K562 (cell line): ENCODE measurements around the gene COL23A1. TPM values are rescaled to one million over a fixed set of nuclear protein-coding genes. Genes with fewer than 3 reads are reported as not detected.
A peak's percentile ranks its signal among the peaks of the same experiment; 100 is the strongest.

Experiments
- ATAC-seq: fragments of 200-7000 bp; cut with Tn5 transposase; 3 replicates; pipeline ENCODE4 v1.9.1; 2020; ENCODE audit warnings: moderate library complexity
- BruUV-seq: library from RNA; stranded (reverse); fragments of 400-500 nt; replicated peaks from 2 replicates; lab custom pipeline; 2021; lab: Mats Ljungman, UMichigan
- CTCF ChIA-PET: fragments of 300-600 bp; formaldehyde crosslinking; extraction: SDS; loops from one replicate; lab custom pipeline; 2021; ENCODE audit warnings: low intra/inter-chr PET ratio; lab: Yijun Ruan, JAX
- POLR2A ChIA-PET: fragments of 300-600, 350-650 bp; sonication (Branson Sonifier 250); formaldehyde crosslinking; extraction: SDS; loops from one replicate; lab custom pipeline; 2021; ENCODE audit warnings: antibody characterized with exemption, inconsistent platforms; lab: Yijun Ruan, JAX
- DNase-seq, 4 experiments: peaks; one replicate each; pipeline versions ENCODE4 v3.0.0 to v3.0.0-alpha.2; 2011 to 2018; ENCODE audit warnings: low spot score in 3 of 4, mixed read lengths in 3 of 4; ENCODE audit errors: extremely low read depth in 1 of 4
- FAIRE-seq: peaks from 2 replicates; lab custom pipeline; 2011; peaks lifted over from hg19 to GRCh38; lab: Jason Lieb, UNC
- H2AFZ ChIP-seq: 2 replicates; pipeline ENCODE4 v1.6.0; 2011; ENCODE audit warnings: low read depth, low read length, control low read depth, inconsistent platforms
- H3K27ac ChIP-seq: fragments of 200-600 bp; 3 replicates; pipeline ENCODE4 v1.8.0; 2011; ENCODE audit warnings: low read depth, mild to moderate bottlenecking, control low read depth, inconsistent platforms, low read length, moderate library complexity, mixed read lengths; ENCODE audit errors: extremely low read depth
- H3K27me3 ChIP-seq, 2 experiments: fragments of 300-600 bp in 1 of 2; 2 replicates in 1 of 2; 3 replicates in 1 of 2; pipeline versions ENCODE4 v1.6.0 to v1.8.0; 2011; ENCODE audit warnings: inconsistent platforms in 2 of 2, low read length in 2 of 2, mild to moderate bottlenecking in 1 of 2, mixed read lengths in 1 of 2, moderate library complexity in 1 of 2; ENCODE audit not compliant: control insufficient read depth in 2 of 2, insufficient read depth in 2 of 2
- H3K36me3 ChIP-seq: fragments of 300-600 bp; 3 replicates; pipeline ENCODE4 v1.8.0; 2011; ENCODE audit warnings: mild to moderate bottlenecking, low read length, inconsistent platforms; ENCODE audit not compliant: control insufficient read depth, insufficient read depth
- H3K4me1 ChIP-seq, 2 experiments: fragments of 200-600 bp in 1 of 2; replicated peaks in 1 of 2; 2 replicates in 1 of 2; 3 replicates in 1 of 2; pipeline versions ENCODE4 v1.5.1 to v1.8.0; 2011; ENCODE audit warnings: inconsistent platforms in 2 of 2, low read length in 2 of 2, mild to moderate bottlenecking in 1 of 2, mixed read lengths in 1 of 2, moderate library complexity in 1 of 2; ENCODE audit not compliant: control insufficient read depth in 2 of 2, insufficient read depth in 2 of 2
- H3K4me2 ChIP-seq: 2 replicates; pipeline ENCODE4 v1.6.1; 2011; ENCODE audit warnings: low read length, control low read depth, inconsistent platforms, mixed read lengths; ENCODE audit not compliant: insufficient read depth
- H3K4me3 ChIP-seq: fragments of 200-600 bp; sonication (generic), shearing (Covaris generic); 2 replicates; pipeline ENCODE4 v1.5.1; 2016; ENCODE audit warnings: control low read depth, inconsistent platforms
- H3K79me2 ChIP-seq: fragments of 200-600 bp; 3 replicates; pipeline ENCODE4 v1.8.0; 2011; ENCODE audit warnings: low read length, inconsistent platforms; ENCODE audit not compliant: control insufficient read depth, insufficient read depth
- H3K9ac ChIP-seq, 2 experiments: 2 replicates each; pipeline versions ENCODE4 v1.6.0 to v1.6.1; 2011; ENCODE audit warnings: low read depth in 2 of 2, low read length in 2 of 2, control low read depth in 1 of 2, inconsistent platforms in 1 of 2, mild to moderate bottlenecking in 1 of 2, mixed read lengths in 1 of 2; ENCODE audit not compliant: insufficient read depth in 1 of 2
- H3K9me1 ChIP-seq: one replicate; pipeline ENCODE4 v1.6.0; 2011; ENCODE audit warnings: inconsistent platforms, mild to moderate bottlenecking, low read length, moderate library complexity; ENCODE audit not compliant: control insufficient read depth, insufficient read depth
- H3K9me3 ChIP-seq: replicated peaks from 2 replicates; pipeline ENCODE4 v1.5.1; 2011; ENCODE audit warnings: low read depth, low read length, inconsistent platforms; ENCODE audit not compliant: control insufficient read depth, insufficient read depth
- H4K20me1 ChIP-seq: replicated peaks from 2 replicates; pipeline ENCODE4 v1.6.1; 2011; ENCODE audit warnings: low read length, inconsistent platforms, mixed read lengths; ENCODE audit not compliant: control insufficient read depth, insufficient read depth
- ARHGAP35 ChIP-seq: fragments of 450-650 bp; IDR thresholded peaks from 2 replicates; pipeline ENCODE4 v1.6.1; 2018; ENCODE audit not compliant: partially characterized antibody
- ATF2 ChIP-seq: sonication (generic); formaldehyde crosslinking; IDR thresholded peaks from 2 replicates; pipeline ENCODE4 v1.8.1; 2022; ENCODE audit warnings: missing genetic modification reagents
- HMGXB4 ChIP-seq: sonication (generic); formaldehyde crosslinking; IDR thresholded peaks from 2 replicates; pipeline ENCODE4 v1.8.1; 2023; ENCODE audit warnings: mild to moderate bottlenecking, missing genetic modification reagents
- MEF2D ChIP-seq: conservative IDR thresholded peaks from 2 replicates; pipeline ENCODE4 v1.6.1; 2016; ENCODE audit warnings: low read depth, missing genetic modification characterization, missing compliant biosample characterization
- NFE2 ChIP-seq: IDR thresholded peaks from 2 replicates; pipeline ENCODE4 v1.6.1; 2014; ENCODE audit warnings: antibody characterized with exemption, low read depth
- POLR2B ChIP-seq: fragments of 450-650 bp; IDR thresholded peaks from 2 replicates; pipeline ENCODE4 v1.6.1; 2018; ENCODE audit warnings: low read depth; ENCODE audit not compliant: partially characterized antibody
- RFX5 ChIP-seq: IDR thresholded peaks from 2 replicates; pipeline ENCODE4 v1.6.1; 2011; ENCODE audit warnings: low read depth, mild to moderate bottlenecking, improper control_type of control experiment, low read length
- RNF2 ChIP-seq: sonication (generic); IDR thresholded peaks from 2 replicates; pipeline ENCODE4 v1.6.1; 2016
- SRSF1 ChIP-seq: fragments of 200-400 bp; formaldehyde crosslinking; IDR thresholded peaks from 2 replicates; pipeline ENCODE4 v1.6.1; 2017; ENCODE audit warnings: mild to moderate bottlenecking, low read depth, low read length, moderate library complexity
- TARDBP ChIP-seq: fragments of 450-650 bp; IDR thresholded peaks from 2 replicates; pipeline ENCODE4 v1.6.1; 2016
- ZNF431 ChIP-seq: sonication (generic); formaldehyde crosslinking; IDR thresholded peaks from 2 replicates; pipeline ENCODE4 v1.8.0; 2022; ENCODE audit warnings: mild to moderate bottlenecking, missing genetic modification reagents
- WGBS: fragments of 100-300 bp; shearing (Covaris generic); methylation state at CpG from one replicate; pipeline ENCODE4 v1.1.6; 2016; ENCODE audit warnings: low coverage, mixed read lengths; ENCODE audit not compliant: insufficient coverage; ENCODE audit errors: missing lambda C conversion rate; 5-methylcytosine and 5-hydroxymethylcytosine counted together
- in situ Hi-C: fragments of 300-500 bp; cut with MboI; formaldehyde crosslinking; loops from 4 replicates; pipeline ENCODE4 v1.15.0; 2018; ENCODE audit warnings: inconsistent platforms, mixed read lengths
- intact Hi-C: fragments of 100-400 bp; cut with micrococcal nuclease; formaldehyde crosslinking; loops from 2 replicates; pipeline ENCODE4 v1.14.2; 2022
- polyA plus RNA-seq, 8 experiments: library from polyadenylated mRNA; depleted of rRNA in 4 of 8; stranded (reverse) in 5 of 8; unstranded in 3 of 8; fragments of >200 nt; fragmentation: Nextera tagmentation in 2 of 8; fragmentation: Illumina TruSeq in 1 of 8; extraction: Ambion mirVana in 2 of 8; extraction: Trizol in 1 of 8; gene quantifications; 2 replicates each; pipeline versions ENCODE4 v1.2.1 to v1.2.3, GENCODE V29; 2011 to 2014; ENCODE audit warnings: inconsistent platforms in 1 of 8, missing spikeins in 1 of 8
- total RNA-seq, 7 experiments: library from RNA; depleted of rRNA in 6 of 7; stranded (reverse); fragments of >200 nt in 6 of 7; fragmentation: Illumina TruSeq in 2 of 7; extraction: Trizol in 2 of 7; gene quantifications; 2 replicates each; pipeline versions ENCODE4 v1.2.1 to v1.2.3, GENCODE V29; 2011 to 2021; ENCODE audit warnings: low replicate concordance in 1 of 7
- TF ChIP-seq, protein P1 (sequence below): fragments of 450-650 bp; formaldehyde crosslinking; IDR thresholded peaks from 2 replicates; pipeline ENCODE4 v1.4.0; 2020; ENCODE audit warnings: mild to moderate bottlenecking, moderate library complexity

The COL23A1 gene
- total and polyA plus RNA-seq, 9 of the 15 experiments (the other 6 are each of a cell fraction or from before 2014, with no cell fraction given) = 0.09 TPM; not detected in 8

DNA sequence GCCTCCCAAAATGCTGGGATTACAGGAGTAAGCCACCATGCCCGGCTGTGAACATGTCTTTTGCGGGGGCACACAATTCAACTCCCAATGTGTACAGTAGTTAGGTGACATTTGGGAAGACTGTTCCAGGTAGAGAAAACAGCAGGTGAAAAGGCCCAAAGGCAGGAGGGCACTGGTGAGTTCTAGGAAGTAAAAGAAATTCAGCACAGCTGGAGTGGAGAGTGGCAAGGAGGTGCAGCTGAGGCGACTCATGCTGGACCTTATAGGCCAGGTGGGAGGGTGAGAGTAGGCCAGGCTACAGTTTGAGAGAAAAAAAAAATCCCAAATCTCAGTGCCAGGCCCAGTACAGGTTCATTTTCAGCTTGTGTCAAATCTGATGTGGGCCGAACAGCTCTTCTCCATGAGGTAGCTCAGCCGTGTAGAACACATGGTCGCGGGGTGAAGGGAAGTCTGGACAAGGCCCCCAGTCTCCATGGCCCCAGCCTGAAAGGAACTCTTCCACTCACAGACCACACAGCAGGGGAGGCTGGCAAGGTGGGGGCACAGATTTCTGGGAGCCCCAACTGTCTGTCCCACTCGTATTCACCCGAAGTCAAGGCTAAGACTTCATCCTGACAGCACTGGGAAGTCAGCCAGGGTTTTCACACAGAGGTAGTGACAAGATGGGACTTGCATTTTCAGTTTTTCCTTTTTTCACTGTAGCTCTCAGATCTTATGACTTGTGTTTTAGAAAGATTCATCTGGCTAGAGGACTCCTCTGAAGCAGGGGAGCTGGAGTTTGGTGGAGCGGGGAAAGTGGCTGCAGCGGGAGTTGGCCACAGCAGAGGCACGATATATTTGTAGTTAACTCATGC, 390.4 kb downstream of the COL23A1 start:
- ATAC-seq (no peak), DNase-seq (no peak), FAIRE-seq (no peak)
- 63% methylated on average over 12 of the region's 12 CpGs for WGBS
- H2AFZ ChIP-seq = no peak overlapping the region
- H3K36me3 ChIP-seq = no peaks in the 10 kb centered on the region
- no peak overlapping the region for H3K27ac ChIP-seq
- H3K9me3 ChIP-seq = no peaks in the 10 kb centered on the region
- no peaks in the 10 kb centered on the region for H3K9me1 ChIP-seq
- peaks cover 3 to 11% of the 10 kb centered on the region in 2 experiments; a peak in 4 of 5 replicates for H3K4me1 ChIP-seq
- BruUV-seq = no TSS peak
- H3K79me2 ChIP-seq = peaks cover 18% of the 10 kb centered on the region
- ChIA-PET POLR2A (interaction anchor here (0.6 to 1.9 kb wide), 3 partner anchors 14 to 684 kb away, joined by 3 to 4 read pairs (median 4); no protein-coding TSS in a partner anchor), CTCF (no interaction called here)
- intact Hi-C loops (no loop called here), in situ Hi-C loops (no loop called here)
- H3K9ac ChIP-seq = peak overlapping the region in 1 of 2 experiments; percentile 61; a peak in 1 of 4 replicates
- H3K4me3 ChIP-seq = no peak overlapping the region
- no peaks in the 10 kb centered on the region for H4K20me1 ChIP-seq
- H3K27me3 ChIP-seq = peaks cover 3 to 4% of the 10 kb centered on the region in 2 experiments; a peak in 3 of 5 replicates
- H3K4me2 ChIP-seq = no peak overlapping the region
- TF ChIP-seq RNF2 = no peak
- TF ChIP-seq HMGXB4 (CRISPR knock-in tag) = no peak
- TF ChIP-seq MEF2D (tag) = no peak
- TF ChIP-seq, protein P1, sequence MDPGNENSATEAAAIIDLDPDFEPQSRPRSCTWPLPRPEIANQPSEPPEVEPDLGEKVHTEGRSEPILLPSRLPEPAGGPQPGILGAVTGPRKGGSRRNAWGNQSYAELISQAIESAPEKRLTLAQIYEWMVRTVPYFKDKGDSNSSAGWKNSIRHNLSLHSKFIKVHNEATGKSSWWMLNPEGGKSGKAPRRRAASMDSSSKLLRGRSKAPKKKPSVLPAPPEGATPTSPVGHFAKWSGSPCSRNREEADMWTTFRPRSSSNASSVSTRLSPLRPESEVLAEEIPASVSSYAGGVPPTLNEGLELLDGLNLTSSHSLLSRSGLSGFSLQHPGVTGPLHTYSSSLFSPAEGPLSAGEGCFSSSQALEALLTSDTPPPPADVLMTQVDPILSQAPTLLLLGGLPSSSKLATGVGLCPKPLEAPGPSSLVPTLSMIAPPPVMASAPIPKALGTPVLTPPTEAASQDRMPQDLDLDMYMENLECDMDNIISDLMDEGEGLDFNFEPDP (CRISPR knock-in tag) = no peak
- no peak for TF ChIP-seq RFX5
- TF ChIP-seq ZNF431 (CRISPR knock-in tag) = no peak
- no peak for TF ChIP-seq ARHGAP35
- TF ChIP-seq TARDBP = no peak
- TF ChIP-seq POLR2B = no peak
- TF ChIP-seq NFE2 = no peak
- TF ChIP-seq ATF2 (CRISPR knock-in tag) = no peak
- TF ChIP-seq SRSF1 = no peak
